Measurements from ENCODE around the gene PDGFRB.

The PDGFRB gene

DNA sequence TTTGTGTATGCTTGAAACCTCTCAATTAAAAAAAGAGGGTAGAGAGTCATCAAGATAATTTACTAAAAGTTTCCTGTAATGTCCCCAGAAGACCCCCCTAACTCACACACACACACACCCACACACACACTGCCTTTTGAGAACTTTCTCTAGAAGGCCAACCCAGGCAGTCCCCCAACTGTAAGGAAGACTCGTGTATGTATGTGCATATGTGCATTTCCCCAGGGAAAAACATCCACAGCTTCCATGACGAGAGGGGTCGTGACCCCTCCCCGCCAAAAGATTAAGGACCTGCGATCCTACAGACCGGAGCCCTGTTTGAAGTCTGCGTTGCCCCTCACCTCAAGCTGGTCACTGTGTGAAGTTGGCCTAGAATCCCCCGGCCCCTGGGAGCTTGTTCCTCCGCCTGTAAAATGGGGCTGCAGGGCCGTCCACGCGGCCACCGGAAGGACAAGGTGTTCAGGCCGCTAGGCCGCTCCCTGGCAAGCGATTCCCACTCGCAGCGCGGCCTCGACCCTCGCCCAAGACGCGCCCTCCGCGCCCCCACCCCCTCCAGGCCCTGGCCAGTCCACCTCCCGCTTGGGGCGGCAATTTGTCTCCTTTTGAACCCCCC, 10.5 kb upstream of the PDGFRB start (continued):
- TF ChIP-seq ZFP3 (tag by site-specific recombination; IDR thresholded peaks at IDR 0.05; ENCODE audit: low read depth) (no peak), ZNF48 (tag by site-specific recombination; IDR thresholded peaks at IDR 0.05) (no peak), ZNF513 (tag by site-specific recombination; IDR thresholded peaks at IDR 0.05) (no peak), ZNF777 (tag by site-specific recombination; IDR thresholded peaks at IDR 0.05; ENCODE audit: borderline replicate concordance) (no peak), ZNF692 (tag by site-specific recombination; IDR thresholded peaks at IDR 0.05) (no peak), ZNF677 (tag by site-specific recombination; IDR thresholded peaks at IDR 0.05) (no peak)
- TF ChIP-seq, protein P1, sequence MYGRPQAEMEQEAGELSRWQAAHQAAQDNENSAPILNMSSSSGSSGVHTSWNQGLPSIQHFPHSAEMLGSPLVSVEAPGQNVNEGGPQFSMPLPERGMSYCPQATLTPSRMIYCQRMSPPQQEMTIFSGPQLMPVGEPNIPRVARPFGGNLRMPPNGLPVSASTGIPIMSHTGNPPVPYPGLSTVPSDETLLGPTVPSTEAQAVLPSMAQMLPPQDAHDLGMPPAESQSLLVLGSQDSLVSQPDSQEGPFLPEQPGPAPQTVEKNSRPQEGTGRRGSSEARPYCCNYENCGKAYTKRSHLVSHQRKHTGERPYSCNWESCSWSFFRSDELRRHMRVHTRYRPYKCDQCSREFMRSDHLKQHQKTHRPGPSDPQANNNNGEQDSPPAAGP (tag by site-specific recombination; IDR thresholded peaks at IDR 0.05) = no peak

- no peak overlapping the region for H3K27ac ChIP-seq (ENCODE audit: extremely low read depth, low read depth, low read length)
- TF ChIP-seq ZNF692 (tag by site-specific recombination; IDR thresholded peaks at IDR 0.05) (no peak), ZBTB17 (tag by site-specific recombination; IDR thresholded peaks at IDR 0.05) (peak; percentile 40; the same call in 1 of the 2 replicates)
- H3K4me3 ChIP-seq (ENCODE audit: low read depth, low read length) = no peak overlapping the region
- no peaks in the 10 kb centered on the region for H3K9me3 ChIP-seq (ENCODE audit: control insufficient read depth, insufficient read depth, low read depth, low read length)
- H3K4me1 ChIP-seq (ENCODE audit: control insufficient read depth, insufficient read depth, low read length) = no peaks in the 10 kb centered on the region
- ChIA-PET POLR2A (no interaction called here), CTCF (interaction anchor here (0.7 to 1.6 kb wide), 3 partner anchors 54 to 138 kb away, joined by 3 to 10 read pairs (median 4); no protein-coding TSS in a partner anchor)
- no peaks in the 10 kb centered on the region for H3K36me3 ChIP-seq (ENCODE audit: control insufficient read depth in 2 of 2, insufficient read depth in 1 of 2, low read length in 2 of 2)
Measured at GRCh38 chr5:150164211-150164980, 8.8 kb upstream of the PDGFRB start.

DNA sequence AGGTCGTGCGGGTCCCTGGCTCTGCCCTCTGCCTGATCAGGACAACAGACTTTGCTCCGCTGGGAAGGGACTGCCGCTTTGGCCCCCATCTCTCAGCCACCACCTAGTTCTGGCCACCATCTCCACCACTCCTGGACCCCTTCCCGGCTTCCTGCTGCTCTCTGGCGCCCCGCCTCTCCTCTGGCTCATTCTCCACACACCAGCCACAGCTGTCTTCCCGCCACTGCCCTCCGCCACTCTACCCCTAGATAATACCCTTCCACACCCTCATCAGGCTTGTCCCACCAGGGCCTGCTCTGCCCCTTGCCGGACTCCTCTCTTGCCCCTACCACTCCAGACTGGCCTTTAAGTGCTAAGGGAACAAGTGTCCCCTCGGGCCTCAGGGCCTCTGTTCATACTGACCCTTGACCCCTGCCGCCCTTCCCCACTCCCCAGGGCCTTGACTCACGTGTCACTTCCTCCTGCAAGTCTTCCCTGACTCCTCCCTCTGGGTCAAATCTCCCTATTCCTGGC, 8.0 kb upstream of the PDGFRB start:
- ChIA-PET POLR2A (no interaction called here), CTCF (interaction anchor here (0.5 to 2.1 kb wide), 6 partner anchors 12 to 683 kb away, joined by 3 to 20 read pairs (median 4); partner anchors contain the start of gene IRGM)
- Histone ChIP-seq H3K4me1 (ENCODE audit: control insufficient read depth, insufficient read depth, low read length) (no peaks in the 10 kb centered on the region), H3K4me3 (ENCODE audit: low read depth, low read length) (no peak overlapping the region), H3K9me3 (ENCODE audit: control insufficient read depth, insufficient read depth, low read depth, low read length) (no peaks in the 10 kb centered on the region), H3K36me3 (ENCODE audit: control insufficient read depth in 2 of 2, insufficient read depth in 1 of 2, low read length in 2 of 2) (no peaks in the 10 kb centered on the region), H3K27ac (ENCODE audit: extremely low read depth, low read depth, low read length) (no peak overlapping the region)
- no peak for TF ChIP-seq ZNF121 (tag by site-specific recombination; IDR thresholded peaks at IDR 0.05)
- TF ChIP-seq GLIS2 (tag by site-specific recombination; IDR thresholded peaks at IDR 0.05) = peak; percentile 13; the same call in 1 of the 2 replicates
- TF ChIP-seq SP2 (tag by site-specific recombination; IDR thresholded peaks at IDR 0.05) = no peak; the same call in 1 of the 2 replicates
- TF ChIP-seq BCL11A (tag by site-specific recombination; IDR thresholded peaks at IDR 0.05; ENCODE audit: low read depth) = 0 out of 2 replicates have a peak, but pooled peaks have one; percentile 44
- TF ChIP-seq ZIC2 (tag by site-specific recombination; IDR thresholded peaks at IDR 0.05) = 0 out of 2 replicates have a peak, but pooled peaks have one; percentile 13
- TF ChIP-seq ZNF311 (tag by site-specific recombination; IDR thresholded peaks at IDR 0.05; ENCODE audit: borderline replicate concordance) = no peak
- TF ChIP-seq, protein P2, sequence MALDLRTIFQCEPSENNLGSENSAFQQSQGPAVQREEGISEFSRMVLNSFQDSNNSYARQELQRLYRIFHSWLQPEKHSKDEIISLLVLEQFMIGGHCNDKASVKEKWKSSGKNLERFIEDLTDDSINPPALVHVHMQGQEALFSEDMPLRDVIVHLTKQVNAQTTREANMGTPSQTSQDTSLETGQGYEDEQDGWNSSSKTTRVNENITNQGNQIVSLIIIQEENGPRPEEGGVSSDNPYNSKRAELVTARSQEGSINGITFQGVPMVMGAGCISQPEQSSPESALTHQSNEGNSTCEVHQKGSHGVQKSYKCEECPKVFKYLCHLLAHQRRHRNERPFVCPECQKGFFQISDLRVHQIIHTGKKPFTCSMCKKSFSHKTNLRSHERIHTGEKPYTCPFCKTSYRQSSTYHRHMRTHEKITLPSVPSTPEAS (tag by site-specific recombination; IDR thresholded peaks at IDR 0.05) = no peak
- TF ChIP-seq PRDM1 (tag by site-specific recombination; IDR thresholded peaks at IDR 0.05) = no peak
- TF ChIP-seq, protein P3, sequence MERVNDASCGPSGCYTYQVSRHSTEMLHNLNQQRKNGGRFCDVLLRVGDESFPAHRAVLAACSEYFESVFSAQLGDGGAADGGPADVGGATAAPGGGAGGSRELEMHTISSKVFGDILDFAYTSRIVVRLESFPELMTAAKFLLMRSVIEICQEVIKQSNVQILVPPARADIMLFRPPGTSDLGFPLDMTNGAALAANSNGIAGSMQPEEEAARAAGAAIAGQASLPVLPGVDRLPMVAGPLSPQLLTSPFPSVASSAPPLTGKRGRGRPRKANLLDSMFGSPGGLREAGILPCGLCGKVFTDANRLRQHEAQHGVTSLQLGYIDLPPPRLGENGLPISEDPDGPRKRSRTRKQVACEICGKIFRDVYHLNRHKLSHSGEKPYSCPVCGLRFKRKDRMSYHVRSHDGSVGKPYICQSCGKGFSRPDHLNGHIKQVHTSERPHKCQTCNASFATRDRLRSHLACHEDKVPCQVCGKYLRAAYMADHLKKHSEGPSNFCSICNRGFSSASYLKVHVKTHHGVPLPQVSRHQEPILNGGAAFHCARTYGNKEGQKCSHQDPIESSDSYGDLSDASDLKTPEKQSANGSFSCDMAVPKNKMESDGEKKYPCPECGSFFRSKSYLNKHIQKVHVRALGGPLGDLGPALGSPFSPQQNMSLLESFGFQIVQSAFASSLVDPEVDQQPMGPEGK (tag by site-specific recombination; IDR thresholded peaks at IDR 0.05) = peak; percentile 34; the same call in 1 of the 2 replicates
- TF ChIP-seq REPIN1 (tag by site-specific recombination; IDR thresholded peaks at IDR 0.05; ENCODE audit: low read depth) = no peak

All from HEK293 (cell line).